Fibroblast of lung (primary cell): ENCODE results near the gene DAAM1.

Experiments used
- EZH2 ChIP-seq: IDR thresholded peaks from 2 replicates; pipeline ENCODE4 v1.5.1; 2012; ENCODE audit warnings: low read length, control low read depth, mild to moderate bottlenecking; ENCODE audit errors: missing control alignments
- TF ChIP-seq, protein P1 (sequence below), 2 donors: IDR thresholded peaks in 1 of 2; conservative IDR thresholded peaks in 1 of 2; 1 replicate in 1 of 2; 2 replicates in 1 of 2; pipeline ENCODE4 v1.5.1; 2011 to 2012; ENCODE audit warnings: low read length in 2 of 2, control low read depth in 1 of 2, inconsistent platforms in 1 of 2, low read depth in 1 of 2, mild to moderate bottlenecking in 1 of 2

DNA sequence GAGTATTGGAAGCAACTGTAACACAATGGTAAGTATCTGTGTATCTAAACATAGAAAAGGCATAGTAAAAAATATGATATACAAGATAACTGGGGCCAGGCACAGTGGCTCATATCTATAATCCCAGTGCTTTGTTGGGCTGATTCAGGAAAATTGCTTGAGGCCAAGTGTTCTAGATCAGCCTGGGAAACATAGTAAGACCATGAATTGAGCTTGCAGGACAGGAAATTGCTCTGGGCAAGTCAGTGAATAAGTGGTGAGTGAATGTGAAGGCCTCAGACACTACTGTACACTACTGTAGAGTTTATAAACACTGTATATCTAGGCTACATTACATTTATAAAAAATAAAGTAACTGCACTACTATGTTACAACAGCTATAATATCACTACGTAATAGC, 201.5 kb downstream of the DAAM1 start:
- no peak for TF ChIP-seq EZH2
- TF ChIP-seq, protein P1, sequence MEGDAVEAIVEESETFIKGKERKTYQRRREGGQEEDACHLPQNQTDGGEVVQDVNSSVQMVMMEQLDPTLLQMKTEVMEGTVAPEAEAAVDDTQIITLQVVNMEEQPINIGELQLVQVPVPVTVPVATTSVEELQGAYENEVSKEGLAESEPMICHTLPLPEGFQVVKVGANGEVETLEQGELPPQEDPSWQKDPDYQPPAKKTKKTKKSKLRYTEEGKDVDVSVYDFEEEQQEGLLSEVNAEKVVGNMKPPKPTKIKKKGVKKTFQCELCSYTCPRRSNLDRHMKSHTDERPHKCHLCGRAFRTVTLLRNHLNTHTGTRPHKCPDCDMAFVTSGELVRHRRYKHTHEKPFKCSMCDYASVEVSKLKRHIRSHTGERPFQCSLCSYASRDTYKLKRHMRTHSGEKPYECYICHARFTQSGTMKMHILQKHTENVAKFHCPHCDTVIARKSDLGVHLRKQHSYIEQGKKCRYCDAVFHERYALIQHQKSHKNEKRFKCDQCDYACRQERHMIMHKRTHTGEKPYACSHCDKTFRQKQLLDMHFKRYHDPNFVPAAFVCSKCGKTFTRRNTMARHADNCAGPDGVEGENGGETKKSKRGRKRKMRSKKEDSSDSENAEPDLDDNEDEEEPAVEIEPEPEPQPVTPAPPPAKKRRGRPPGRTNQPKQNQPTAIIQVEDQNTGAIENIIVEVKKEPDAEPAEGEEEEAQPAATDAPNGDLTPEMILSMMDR (conservative IDR thresholded peaks at IDR 0.05 in 1 of 2, IDR thresholded peaks at IDR 0.05 in 1 of 2; ENCODE audit: low read depth in 1 of 2, low read length in 2 of 2), result no peak
